Esophagus muscularis mucosa (tissue), 4 donors: ENCODE measurements around the gene AGT. TPM values are rescaled to one million over a fixed set of nuclear protein-coding genes. Genes with fewer than 3 reads are reported as not detected.

Experiments used
- DNase-seq: peaks from one replicate; pipeline ENCODE4 v3.0.0-alpha.2; 2017; ENCODE audit errors: extremely low spot score
- H3K27ac ChIP-seq, 4 donors: fragments of 200-600 bp; sonication (generic); replicated peaks in 1 of 4; 1 replicate in 3 of 4; 2 replicates in 1 of 4; pipeline ENCODE4 v1.5.1; 2016 to 2019; ENCODE audit warnings: mild to moderate bottlenecking in 1 of 4
- H3K27me3 ChIP-seq, 4 donors: fragments of 200-600 bp; sonication (generic); one replicate each; pipeline versions ENCODE4 v1.5.1 to v1.6.0; 2016 to 2019
- H3K36me3 ChIP-seq, 4 donors: fragments of 200-600 bp; sonication (generic); one replicate each; pipeline ENCODE4 v1.5.1; 2016 to 2019
- H3K4me1 ChIP-seq, 4 donors: fragments of 200-600 bp; sonication (generic); one replicate each; pipeline ENCODE4 v1.5.1; 2016 to 2019
- H3K4me3 ChIP-seq, 4 donors: fragments of 200-600 bp; sonication (generic); 1 replicate in 2 of 4; 2 replicates in 2 of 4; pipeline ENCODE4 v1.5.1; 2016 to 2019; ENCODE audit warnings: mild to moderate bottlenecking in 4 of 4, moderate library complexity in 1 of 4
- H3K9me3 ChIP-seq, 4 donors: fragments of 200-600 bp; sonication (generic); 1 replicate in 3 of 4; 2 replicates in 1 of 4; pipeline ENCODE4 v1.5.1; 2016 to 2019
- CTCF ChIP-seq, 3 experiments: fragments of 200-600 bp in 2 of 3; fragments of 450-650 bp in 1 of 3; sonication (generic) in 2 of 3; IDR thresholded peaks; one replicate each; pipeline ENCODE4 v1.5.1; 2017 to 2019; ENCODE audit warnings: antibody characterized with exemption in 3 of 3, mild to moderate bottlenecking in 2 of 3, moderate library complexity in 1 of 3
- EP300 ChIP-seq: sonication (generic); formaldehyde crosslinking; IDR thresholded peaks from one replicate; pipeline ENCODE4 v1.6.1; 2017; ENCODE audit warnings: antibody characterized with exemption
- POLR2A ChIP-seq: fragments of 450-650 bp; IDR thresholded peaks from one replicate; pipeline ENCODE4 v1.6.1; 2017; ENCODE audit warnings: antibody characterized with exemption, moderate library complexity, mild to moderate bottlenecking, low read depth
- POLR2AphosphoS5 ChIP-seq, 2 donors: sonication (generic); formaldehyde crosslinking; IDR thresholded peaks; one replicate each; pipeline ENCODE4 v1.6.1; 2017; ENCODE audit warnings: antibody characterized with exemption in 2 of 2
- WGBS: methylation state at CpG from one replicate; pipeline ENCODE4 v1.1.5; 2018; 5-methylcytosine and 5-hydroxymethylcytosine counted together
- intact Hi-C: fragments of 100-400 bp; cut with DNase I; formaldehyde crosslinking; loops from one replicate; pipeline ENCODE4 v1.15.1; 2023
- total RNA-seq, 4 donors: library from RNA; depleted of rRNA; stranded (reverse); fragments of >200 nt; gene quantifications; one replicate each; pipeline versions ENCODE4 v1.1.0 to v1.2.1, GENCODE V29; 2016

Gene AGT
- total RNA-seq, 4 donors from 2014 or later = 3.7 to 15.3 (median 12.3) TPM

DNA sequence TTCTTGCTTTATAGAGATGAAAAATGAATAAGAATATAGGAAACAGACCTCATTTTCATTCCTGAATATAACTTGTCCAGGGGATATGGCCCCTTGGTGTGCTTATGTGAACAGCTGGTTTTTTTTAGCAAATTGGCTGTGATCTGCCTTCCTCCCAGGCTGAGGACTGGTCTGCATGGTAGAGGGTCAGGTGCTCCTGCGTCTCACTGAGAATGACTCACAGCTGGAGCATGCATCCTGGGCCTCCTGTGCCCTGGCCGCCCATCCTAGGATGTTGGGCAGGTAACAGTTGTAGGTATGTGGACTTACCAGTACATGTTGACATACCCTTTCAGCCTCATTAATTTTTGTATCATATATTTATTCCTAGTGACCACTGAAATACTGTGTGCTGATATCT, 29.8 kb downstream of the AGT start:
- no peak for DNase-seq
- TF ChIP-seq POLR2A = no peak
- no peak for TF ChIP-seq EP300
- no peak for TF ChIP-seq CTCF (IDR thresholded peaks at IDR 0.05)
- TF ChIP-seq POLR2AphosphoS5 (IDR thresholded peaks at IDR 0.05) = no peak
- WGBS = 93% methylated on average over 2 of the region's 2 CpGs
- Histone ChIP-seq H3K9me3 (no peaks in the 10 kb centered on the region), H3K36me3 (peaks cover 33 to 78% (median 69%) of the 10 kb centered on the region in 4 donors), H3K4me1 (peaks cover 12 to 23% (median 21%) of the 10 kb centered on the region in 4 donors), H3K4me3 (no peak overlapping the region), H3K27me3 (no peaks in the 10 kb centered on the region), H3K27ac (no peak overlapping the region)
- intact Hi-C loops = no loop called here

DNA sequence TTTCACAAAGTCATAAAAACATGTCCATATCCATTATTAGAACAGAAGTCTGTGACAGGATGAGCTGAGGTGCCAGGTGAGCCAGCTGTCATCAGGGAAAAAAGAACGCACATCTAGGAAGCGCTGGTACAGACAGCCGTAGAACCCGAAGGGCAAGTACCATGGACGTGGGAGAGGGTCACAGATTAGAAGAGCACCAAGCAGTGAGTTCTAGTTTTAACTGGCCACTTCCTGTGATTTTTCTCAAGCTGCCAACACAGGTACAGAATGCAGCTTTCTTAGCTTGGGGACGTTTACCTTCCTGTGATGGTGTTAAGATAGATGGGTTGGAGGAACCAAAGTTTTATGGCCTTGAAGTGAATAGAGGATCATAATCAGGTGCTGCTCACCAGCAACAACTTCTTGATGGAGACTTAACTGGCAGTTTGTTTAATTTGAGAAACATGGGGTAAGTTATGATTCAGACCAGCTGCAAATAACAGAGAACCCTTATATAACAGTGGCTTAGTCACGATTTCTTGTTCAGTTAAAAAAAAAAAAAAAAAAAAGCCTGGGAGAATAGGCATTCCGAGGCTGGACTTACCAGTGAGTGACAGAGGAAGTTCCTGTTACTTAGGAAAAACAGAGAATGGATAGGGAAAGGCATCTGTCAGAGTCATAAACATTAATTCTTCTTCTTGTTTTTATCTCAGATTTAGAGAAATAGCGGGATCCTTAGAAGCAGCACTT, 30.9 kb downstream of the AGT start:
- Histone ChIP-seq H3K4me3 (no peak overlapping the region), H3K9me3 (no peaks in the 10 kb centered on the region), H3K36me3 (peaks cover 33 to 78% (median 69%) of the 10 kb centered on the region in 4 donors), H3K27me3 (no peaks in the 10 kb centered on the region), H3K27ac (peak overlapping the region in 1 of 4 donors; percentile 22), H3K4me1 (peaks cover 12 to 23% (median 21%) of the 10 kb centered on the region in 4 donors)
- no peak for TF ChIP-seq EP300
- TF ChIP-seq POLR2AphosphoS5 (IDR thresholded peaks at IDR 0.05) = no peak
- TF ChIP-seq POLR2A = no peak
- TF ChIP-seq CTCF (IDR thresholded peaks at IDR 0.05) = no peak
- 80% methylated on average over 9 of the region's 9 CpGs for WGBS
- intact Hi-C loops = no loop called here
- no peak for DNase-seq

DNA sequence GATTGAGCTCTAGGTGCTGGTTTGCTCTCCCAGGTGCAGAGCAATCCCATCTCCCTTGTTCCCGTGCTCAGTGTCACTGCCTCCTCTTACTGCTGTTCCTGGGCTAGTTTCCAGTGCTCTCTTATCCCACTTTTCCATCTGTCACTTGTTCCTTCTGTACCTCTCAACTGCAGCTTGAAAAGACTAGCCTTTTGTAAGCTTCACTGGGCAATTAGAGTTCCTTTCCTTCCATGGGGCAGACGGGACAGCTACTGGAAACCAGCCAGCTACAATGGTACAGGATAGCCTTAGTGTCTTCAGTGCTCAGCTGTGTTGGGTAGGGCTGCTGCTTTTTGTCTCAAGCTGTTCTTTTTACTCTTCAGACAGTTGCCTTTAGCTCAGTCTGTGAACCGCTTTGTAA, 31.6 kb downstream of the AGT start:
- H3K9me3 ChIP-seq = no peaks in the 10 kb centered on the region
- H3K4me1 ChIP-seq = peaks cover 12 to 23% (median 21%) of the 10 kb centered on the region in 4 donors
- TF ChIP-seq POLR2A = no peak
- no peak for TF ChIP-seq EP300
- TF ChIP-seq POLR2AphosphoS5 (IDR thresholded peaks at IDR 0.05) = no peak
- no peak for TF ChIP-seq CTCF (IDR thresholded peaks at IDR 0.05)
- peak overlapping the region in 1 of 4 donors; percentile 22 for H3K27ac ChIP-seq
- 35% methylated on average over 3 of the region's 3 CpGs for WGBS
- no peak overlapping the region for H3K4me3 ChIP-seq
- intact Hi-C loops = no loop called here
- H3K27me3 ChIP-seq = no peaks in the 10 kb centered on the region
- no peak for DNase-seq
- peaks cover 29 to 80% (median 68%) of the 10 kb centered on the region in 4 donors for H3K36me3 ChIP-seq

- Histone ChIP-seq H3K27me3 (no peaks in the 10 kb centered on the region), H3K36me3 (peaks cover 22 to 78% (median 61%) of the 10 kb centered on the region in 4 donors), H3K4me1 (peaks cover 12 to 23% (median 21%) of the 10 kb centered on the region in 4 donors), H3K9me3 (no peaks in the 10 kb centered on the region), H3K27ac (peak overlapping the region in 1 of 4 donors; percentile 22), H3K4me3 (no peak overlapping the region)
- TF ChIP-seq POLR2A = no peak
- no peak for TF ChIP-seq CTCF (IDR thresholded peaks at IDR 0.05)
- no peak for TF ChIP-seq EP300
- TF ChIP-seq POLR2AphosphoS5 (IDR thresholded peaks at IDR 0.05) = no peak
- 18% methylated on average over 2 of the region's 2 CpGs for WGBS
- intact Hi-C loops = no loop called here
- DNase-seq = no peak
Observed at GRCh38 chr1:230681599-230681998, 32.3 kb downstream of the AGT start.
